Measurements from ENCODE around the gene RDH16. TPM values are rescaled to one million over a fixed set of nuclear protein-coding genes. Genes with fewer than 3 reads are reported as not detected.
A peak's percentile ranks its signal among the peaks of the same experiment; 100 is the strongest.
"Not testable (repeated sequence)": the region's sequence is repeated elsewhere in the genome, so short reads cannot be mapped to it uniquely, and the experiment has no call there.

The RDH16 gene
- polyA plus RNA-seq, 4 donors = 0.12 to 0.30 TPM; not detected in 2

GRCh38 chr12:56940942-56941298 lies 16.5 kb downstream of the RDH16 start:
- not testable (repeated sequence) for H3K4me3 ChIP-seq (ENCODE audit: low read depth in 1 of 3, low read length in 3 of 3); H3K9me3 ChIP-seq (ENCODE audit: control insufficient read depth in 2 of 2, insufficient read depth in 1 of 2, low read depth in 1 of 2, low read length in 1 of 2); H3K27ac ChIP-seq (ENCODE audit: low read depth in 1 of 3, low read length in 2 of 3); H3K27me3 ChIP-seq (ENCODE audit: control insufficient read depth in 3 of 3, insufficient read depth in 3 of 3, low read length in 3 of 3); DNase-seq; FAIRE-seq; H3K36me3 ChIP-seq (ENCODE audit: control insufficient read depth in 3 of 3, insufficient read depth in 2 of 3, low read depth in 1 of 3, low read length in 3 of 3); H3K4me1 ChIP-seq (ENCODE audit: control insufficient read depth in 3 of 3, insufficient read depth in 2 of 3, low read depth in 1 of 3, low read length in 2 of 3)
- 31% methylated on average over 1 of the region's 4 CpGs; no CpG with 5 or more reads in 2 of the 3 donors for WGBS, 3 donors

- DNase-seq (no peak), FAIRE-seq (no peak)
- H3K4me1 ChIP-seq (ENCODE audit: control insufficient read depth in 3 of 3, insufficient read depth in 2 of 3, low read depth in 1 of 3, low read length in 2 of 3) = peaks cover 0 to 7% (median 0%) of the 10 kb centered on the region in 3 donors
- H3K27ac ChIP-seq (ENCODE audit: low read depth in 1 of 3, low read length in 2 of 3) = no peak overlapping the region
- H3K4me3 ChIP-seq (ENCODE audit: low read depth in 1 of 3, low read length in 3 of 3) = no peak overlapping the region
- H3K36me3 ChIP-seq (ENCODE audit: control insufficient read depth in 3 of 3, insufficient read depth in 2 of 3, low read depth in 1 of 3, low read length in 3 of 3) = no peaks in the 10 kb centered on the region
- WGBS, 3 donors = 82 to 86% (median 83%) methylated on average over 2 of the region's 2 CpGs
- no peaks in the 10 kb centered on the region for H3K9me3 ChIP-seq (ENCODE audit: control insufficient read depth in 2 of 2, insufficient read depth in 1 of 2, low read depth in 1 of 2, low read length in 1 of 2)
- no peaks in the 10 kb centered on the region for H3K27me3 ChIP-seq (ENCODE audit: control insufficient read depth in 3 of 3, insufficient read depth in 3 of 3, low read length in 3 of 3)
These were observed 21.7 kb downstream of the RDH16 start for GRCh38 chr12:56935752-56936151.

- WGBS, 3 donors = 32 to 67% (median 35%) methylated on average over 2 of the region's 2 CpGs
- no peak overlapping the region for H3K27ac ChIP-seq (ENCODE audit: low read depth in 1 of 3, low read length in 2 of 3)
- no peak overlapping the region for H3K4me3 ChIP-seq (ENCODE audit: low read depth in 1 of 3, low read length in 3 of 3)
- no peaks in the 10 kb centered on the region for H3K9me3 ChIP-seq (ENCODE audit: control insufficient read depth in 2 of 2, insufficient read depth in 1 of 2, low read depth in 1 of 2, low read length in 1 of 2)
- no peaks in the 10 kb centered on the region for H3K36me3 ChIP-seq (ENCODE audit: control insufficient read depth in 3 of 3, insufficient read depth in 2 of 3, low read depth in 1 of 3, low read length in 3 of 3)
- FAIRE-seq (no peak), DNase-seq (peak in 1 of 2 donors; percentile 58)
- peaks cover 0 to 7% (median 0%) of the 10 kb centered on the region in 3 donors for H3K4me1 ChIP-seq (ENCODE audit: control insufficient read depth in 3 of 3, insufficient read depth in 2 of 3, low read depth in 1 of 3, low read length in 2 of 3)
- no peaks in the 10 kb centered on the region for H3K27me3 ChIP-seq (ENCODE audit: control insufficient read depth in 3 of 3, insufficient read depth in 3 of 3, low read length in 3 of 3)
These were observed 22.3 kb downstream of the RDH16 start for GRCh38 chr12:56935157-56935556.

GRCh38 chr12:56933826-56934625 lies 23.4 kb downstream of the RDH16 start, which contains the start of gene SDR9C7:
SDR9C7 (minus strand) TSS chr12:56934408; CDS start chr12:56934261, 147 bp downstream.
- DNase-seq = no peak
- H3K4me3 ChIP-seq (ENCODE audit: low read depth in 1 of 3, low read length in 3 of 3) = no peak within 1 kb of the TSS
- 88 to 93% (median 90%) methylated on average over 15 of the region's 15 CpGs for whole genome bisulfite sequencing, 3 donors
- H3K27ac ChIP-seq (ENCODE audit: low read depth in 1 of 3, low read length in 2 of 3) = no peak within 1 kb of the TSS
- H3K4me1 ChIP-seq (ENCODE audit: control insufficient read depth in 3 of 3, insufficient read depth in 2 of 3, low read depth in 1 of 3, low read length in 2 of 3) = peaks cover 0 to 7% (median 0%) of the 10 kb centered on the region in 3 donors
- no peaks in the 10 kb centered on the region for H3K27me3 ChIP-seq (ENCODE audit: control insufficient read depth in 3 of 3, insufficient read depth in 3 of 3, low read length in 3 of 3)
- H3K9me3 ChIP-seq (ENCODE audit: control insufficient read depth in 2 of 2, insufficient read depth in 1 of 2, low read depth in 1 of 2, low read length in 1 of 2) = no peaks in the 10 kb centered on the region
- no peak for FAIRE-seq
- H3K36me3 ChIP-seq (ENCODE audit: control insufficient read depth in 3 of 3, insufficient read depth in 2 of 3, low read depth in 1 of 3, low read length in 3 of 3) = no peaks in the 10 kb centered on the region

DNA sequence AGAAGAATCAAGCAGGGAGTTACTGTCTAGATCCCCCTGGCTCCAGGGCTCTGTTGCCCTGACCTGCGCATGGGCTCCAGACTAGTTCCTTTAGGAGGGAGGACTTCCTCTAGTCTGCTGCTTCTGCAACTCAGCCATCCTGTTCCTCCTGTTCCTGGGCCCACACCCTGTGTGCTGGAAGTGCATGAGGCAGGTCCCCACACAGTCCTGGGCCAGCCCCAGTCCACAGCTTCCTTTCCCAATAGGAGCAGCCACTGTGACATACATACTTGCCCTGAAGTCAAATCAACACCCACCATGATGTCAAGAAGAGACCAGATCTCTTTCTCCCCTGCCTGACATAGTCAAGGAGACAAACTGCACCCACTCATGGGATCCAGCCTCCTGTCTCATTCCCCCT lies 24.5 kb downstream of the RDH16 start:
- DNase-seq = no peak
- no peaks in the 10 kb centered on the region for H3K27me3 ChIP-seq (ENCODE audit: control insufficient read depth in 3 of 3, insufficient read depth in 3 of 3, low read length in 3 of 3)
- H3K4me3 ChIP-seq (ENCODE audit: low read depth in 1 of 3, low read length in 3 of 3) = no peak overlapping the region
- no peaks in the 10 kb centered on the region for H3K36me3 ChIP-seq (ENCODE audit: control insufficient read depth in 3 of 3, insufficient read depth in 2 of 3, low read depth in 1 of 3, low read length in 3 of 3)
- H3K9me3 ChIP-seq (ENCODE audit: control insufficient read depth in 2 of 2, insufficient read depth in 1 of 2, low read depth in 1 of 2, low read length in 1 of 2) = no peaks in the 10 kb centered on the region
- H3K27ac ChIP-seq (ENCODE audit: low read depth in 1 of 3, low read length in 2 of 3) = no peak overlapping the region
- FAIRE-seq = no peak
- 76 to 93% (median 88%) methylated on average over 1 of the region's 1 CpG for WGBS, 3 donors
- H3K4me1 ChIP-seq (ENCODE audit: control insufficient read depth in 3 of 3, insufficient read depth in 2 of 3, low read depth in 1 of 3, low read length in 2 of 3) = peaks cover 0 to 7% (median 0%) of the 10 kb centered on the region in 3 donors

DNA sequence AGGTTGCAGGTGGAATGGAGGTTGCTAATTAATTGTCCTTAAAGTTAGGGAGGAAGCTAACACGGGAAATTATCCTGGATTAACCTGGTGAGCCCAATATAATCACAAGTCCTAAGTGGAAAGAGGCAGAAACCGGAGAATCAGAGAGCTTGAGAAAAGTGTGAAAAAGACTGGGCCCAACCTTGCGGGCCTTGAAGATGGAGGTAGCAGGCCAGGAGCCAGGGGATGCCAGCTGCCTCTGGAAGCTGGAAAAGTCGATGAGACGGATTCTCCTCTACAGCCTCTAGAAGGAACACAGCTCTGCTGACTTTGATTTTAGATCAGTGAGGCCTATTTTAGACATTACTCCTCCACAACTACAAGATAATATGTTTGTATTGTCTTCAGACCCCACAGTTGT lies 25.3 kb downstream of the RDH16 start:
- no peak for FAIRE-seq
- Histone ChIP-seq H3K27me3 (ENCODE audit: control insufficient read depth in 3 of 3, insufficient read depth in 3 of 3, low read length in 3 of 3) (no peaks in the 10 kb centered on the region), H3K4me3 (ENCODE audit: low read depth in 1 of 3, low read length in 3 of 3) (no peak overlapping the region), H3K36me3 (ENCODE audit: control insufficient read depth in 3 of 3, insufficient read depth in 2 of 3, low read depth in 1 of 3, low read length in 3 of 3) (no peaks in the 10 kb centered on the region), H3K27ac (ENCODE audit: low read depth in 1 of 3, low read length in 2 of 3) (no peak overlapping the region), H3K9me3 (ENCODE audit: control insufficient read depth in 2 of 2, insufficient read depth in 1 of 2, low read depth in 1 of 2, low read length in 1 of 2) (no peaks in the 10 kb centered on the region), H3K4me1 (ENCODE audit: control insufficient read depth in 3 of 3, insufficient read depth in 2 of 3, low read depth in 1 of 3, low read length in 2 of 3) (peaks cover 0 to 7% (median 0%) of the 10 kb centered on the region in 3 donors)
- WGBS, 3 donors = 73 to 88% (median 84%) methylated on average over 5 of the region's 5 CpGs
- no peak for DNase-seq

DNA sequence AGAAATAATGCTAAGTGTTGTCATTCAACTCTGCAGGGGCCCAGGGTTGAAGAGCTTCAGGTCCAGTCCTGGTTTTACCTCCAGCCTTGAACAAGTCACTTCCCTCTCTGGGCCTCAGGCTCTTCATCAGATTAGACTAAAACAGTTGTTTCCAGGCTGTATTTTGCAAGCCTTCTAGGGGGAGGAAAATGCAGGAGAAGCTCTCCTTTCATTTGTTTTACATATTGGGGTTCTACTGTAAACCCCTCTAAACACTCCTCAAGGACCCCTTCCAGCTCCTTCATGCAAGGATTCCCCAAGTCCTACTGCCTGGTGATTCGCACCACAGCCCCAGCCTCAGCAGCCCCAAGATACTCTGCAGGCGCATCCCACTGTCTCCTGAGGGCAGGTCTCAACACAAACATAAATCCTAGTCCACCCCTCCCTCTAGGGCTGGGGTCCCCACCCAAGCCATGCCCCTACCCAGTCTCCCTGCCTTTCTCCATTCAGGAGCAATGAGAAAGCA lies 25.9 kb downstream of the RDH16 start:
- Histone ChIP-seq H3K27me3 (ENCODE audit: control insufficient read depth in 3 of 3, insufficient read depth in 3 of 3, low read length in 3 of 3) (no peaks in the 10 kb centered on the region), H3K27ac (ENCODE audit: low read depth in 1 of 3, low read length in 2 of 3) (peak overlapping the region in 1 of 3 donors; percentile 21), H3K36me3 (ENCODE audit: control insufficient read depth in 3 of 3, insufficient read depth in 2 of 3, low read depth in 1 of 3, low read length in 3 of 3) (no peaks in the 10 kb centered on the region), H3K9me3 (ENCODE audit: control insufficient read depth in 2 of 2, insufficient read depth in 1 of 2, low read depth in 1 of 2, low read length in 1 of 2) (no peaks in the 10 kb centered on the region), H3K4me3 (ENCODE audit: low read depth in 1 of 3, low read length in 3 of 3) (no peak overlapping the region), H3K4me1 (ENCODE audit: control insufficient read depth in 3 of 3, insufficient read depth in 2 of 3, low read depth in 1 of 3, low read length in 2 of 3) (peaks cover 0 to 7% (median 0%) of the 10 kb centered on the region in 3 donors)
- DNase-seq (peak; percentile 8 to 76), FAIRE-seq (no peak)
- WGBS, 3 donors = 77 to 83% (median 81%) methylated on average over 2 of the region's 2 CpGs

DNA sequence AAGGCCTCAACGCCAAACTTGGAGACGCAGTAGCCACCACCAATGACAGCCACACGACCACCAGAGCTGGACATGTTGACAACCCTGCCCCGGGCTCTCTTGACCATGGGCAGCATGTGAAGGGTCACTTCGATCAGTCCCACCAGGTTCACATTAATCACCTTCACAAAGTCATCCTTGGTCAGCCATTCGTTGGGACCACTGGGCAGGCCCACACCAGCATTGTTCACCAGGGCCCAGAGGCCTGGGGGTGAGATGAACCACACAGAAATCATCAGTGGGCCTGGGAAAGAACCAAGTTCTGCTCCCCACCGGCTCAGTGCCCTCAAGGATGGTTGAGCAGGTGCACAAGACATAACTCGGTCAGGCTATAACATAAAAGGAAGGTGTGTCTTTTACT lies 27.2 kb downstream of the RDH16 start:
- H3K36me3 ChIP-seq (ENCODE audit: control insufficient read depth in 3 of 3, insufficient read depth in 2 of 3, low read depth in 1 of 3, low read length in 3 of 3) = no peaks in the 10 kb centered on the region
- H3K9me3 ChIP-seq (ENCODE audit: control insufficient read depth in 2 of 2, insufficient read depth in 1 of 2, low read depth in 1 of 2, low read length in 1 of 2) = no peaks in the 10 kb centered on the region
- no peaks in the 10 kb centered on the region for H3K27me3 ChIP-seq (ENCODE audit: control insufficient read depth in 3 of 3, insufficient read depth in 3 of 3, low read length in 3 of 3)
- peaks cover 0 to 7% (median 0%) of the 10 kb centered on the region in 3 donors for H3K4me1 ChIP-seq (ENCODE audit: control insufficient read depth in 3 of 3, insufficient read depth in 2 of 3, low read depth in 1 of 3, low read length in 2 of 3)
- no peak overlapping the region for H3K27ac ChIP-seq (ENCODE audit: low read depth in 1 of 3, low read length in 2 of 3)
- FAIRE-seq = no peak
- no peak for DNase-seq
- 79 to 88% (median 80%) methylated on average over 8 of the region's 8 CpGs for WGBS, 3 donors
- H3K4me3 ChIP-seq (ENCODE audit: low read depth in 1 of 3, low read length in 3 of 3) = no peak overlapping the region

Measured in small intestine (tissue), 7 donors.